ENCODE measurements around the gene VPS13D. TPM values are rescaled to one million over a fixed set of nuclear protein-coding genes. Genes with fewer than 3 reads are reported as not detected.

VPS13D gene
- total RNA-seq, 1 experiment from 2014 or later, result 13.1 TPM

- H3K36me3 ChIP-seq (replicated peaks; ENCODE audit: control insufficient read depth, insufficient read depth, low read length), result no peaks in the 10 kb centered on the region
- no peak for DNase-seq
- no peaks in the 10 kb centered on the region for H3K27me3 ChIP-seq (ENCODE audit: control insufficient read depth, insufficient read depth, low read length)
- no peak overlapping the region for H3K4me3 ChIP-seq (ENCODE audit: insufficient read depth, low read depth, low read length)
These were observed 248.2 kb downstream of the VPS13D start for GRCh38 chr1:12477936-12478611.

DNA sequence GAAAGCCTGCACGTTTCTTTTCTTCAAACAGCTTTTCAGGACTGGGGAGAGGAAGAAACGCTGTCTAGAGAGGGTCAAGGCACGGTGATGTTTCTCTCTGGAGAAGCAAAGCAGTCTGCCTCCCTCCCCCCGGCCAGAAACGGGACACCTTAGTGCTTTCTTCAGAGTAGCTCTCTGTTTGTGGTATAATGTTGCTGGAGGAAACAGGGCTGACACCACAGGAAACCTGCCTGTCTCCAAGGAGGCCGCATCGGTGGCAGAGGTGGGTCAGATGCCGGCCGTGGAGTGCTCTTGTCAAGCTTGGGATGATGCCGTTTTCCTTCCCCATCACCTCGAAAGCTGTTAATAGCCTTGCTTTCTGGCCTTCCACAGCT lies 248.8 kb downstream of the VPS13D start:
- no peak overlapping the region for H3K4me3 ChIP-seq (ENCODE audit: insufficient read depth, low read depth, low read length)
- H3K36me3 ChIP-seq (replicated peaks; ENCODE audit: control insufficient read depth, insufficient read depth, low read length), result no peaks in the 10 kb centered on the region
- DNase-seq, result no peak

DNA sequence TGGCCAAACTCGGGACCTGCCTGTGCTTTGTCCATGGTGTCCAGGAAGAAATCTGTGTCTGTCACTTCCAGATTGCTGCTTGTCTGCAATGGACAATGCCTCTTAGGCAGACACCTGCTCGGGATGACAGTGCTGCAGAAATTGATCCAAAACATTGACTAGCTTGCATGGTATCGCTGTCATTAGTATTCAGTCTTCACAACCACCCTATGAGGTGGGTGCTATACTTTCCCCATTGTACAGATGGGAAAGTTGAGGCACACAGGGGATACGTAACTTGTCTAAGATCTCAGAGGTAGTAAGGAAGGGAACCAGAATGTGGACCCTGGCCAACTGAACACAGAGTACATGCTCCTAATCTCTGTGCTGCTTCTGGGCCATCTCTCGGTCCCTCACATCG lies 249.5 kb downstream of the VPS13D start:
- no peaks in the 10 kb centered on the region for H3K36me3 ChIP-seq (replicated peaks; ENCODE audit: control insufficient read depth, insufficient read depth, low read length)
- no peak overlapping the region for H3K4me3 ChIP-seq (ENCODE audit: insufficient read depth, low read depth, low read length)
- no peak for DNase-seq
- no peaks in the 10 kb centered on the region for H3K27me3 ChIP-seq (ENCODE audit: control insufficient read depth, insufficient read depth, low read length)

More for the DNA sequence above, 248.8 kb downstream of the VPS13D start:
- H3K27me3 ChIP-seq (ENCODE audit: control insufficient read depth, insufficient read depth, low read length), result no peaks in the 10 kb centered on the region

- DNase-seq, result no peak
- Histone ChIP-seq H3K36me3 (replicated peaks; ENCODE audit: control insufficient read depth, insufficient read depth, low read length) (no peaks in the 10 kb centered on the region), H3K27me3 (ENCODE audit: control insufficient read depth, insufficient read depth, low read length) (no peaks in the 10 kb centered on the region), H3K4me3 (ENCODE audit: insufficient read depth, low read depth, low read length) (no peak overlapping the region)
These were observed 250.2 kb downstream of the VPS13D start for GRCh38 chr1:12480041-12480440.

DNA sequence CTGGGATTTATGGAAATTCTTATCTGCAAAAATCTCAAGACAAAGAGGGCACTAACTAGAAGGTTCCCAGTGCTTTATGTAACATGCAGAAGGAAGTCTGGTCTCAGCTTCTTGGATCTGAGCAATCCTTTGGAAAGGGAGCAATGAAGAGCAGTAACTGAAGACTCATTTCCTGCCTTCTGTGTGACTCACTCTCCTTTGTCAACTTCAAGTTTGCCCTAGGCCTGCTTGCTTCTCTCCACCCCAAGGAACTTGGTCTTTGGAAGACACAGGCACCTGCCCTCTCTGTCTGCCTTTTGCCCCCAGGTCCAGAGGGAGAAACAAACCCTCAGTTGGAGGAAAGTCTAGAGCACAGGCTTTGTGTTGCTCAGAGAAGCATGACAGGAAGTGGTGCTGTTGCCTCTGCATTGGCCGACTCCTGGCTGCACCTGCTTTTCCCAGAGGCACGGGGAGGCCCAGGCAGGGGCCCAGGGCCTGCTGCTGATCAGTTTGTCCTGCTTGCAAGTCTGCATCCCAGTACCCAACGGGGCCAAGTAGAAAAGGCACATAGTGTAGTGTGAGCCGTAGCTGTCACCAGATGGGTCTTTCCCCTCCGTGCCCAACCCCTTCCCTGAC lies 251.0 kb downstream of the VPS13D start:
- DNase-seq, result no peak
- Histone ChIP-seq H3K4me3 (ENCODE audit: insufficient read depth, low read depth, low read length) (no peak overlapping the region), H3K36me3 (replicated peaks; ENCODE audit: control insufficient read depth, insufficient read depth, low read length) (no peaks in the 10 kb centered on the region), H3K27me3 (ENCODE audit: control insufficient read depth, insufficient read depth, low read length) (no peaks in the 10 kb centered on the region)

DNA sequence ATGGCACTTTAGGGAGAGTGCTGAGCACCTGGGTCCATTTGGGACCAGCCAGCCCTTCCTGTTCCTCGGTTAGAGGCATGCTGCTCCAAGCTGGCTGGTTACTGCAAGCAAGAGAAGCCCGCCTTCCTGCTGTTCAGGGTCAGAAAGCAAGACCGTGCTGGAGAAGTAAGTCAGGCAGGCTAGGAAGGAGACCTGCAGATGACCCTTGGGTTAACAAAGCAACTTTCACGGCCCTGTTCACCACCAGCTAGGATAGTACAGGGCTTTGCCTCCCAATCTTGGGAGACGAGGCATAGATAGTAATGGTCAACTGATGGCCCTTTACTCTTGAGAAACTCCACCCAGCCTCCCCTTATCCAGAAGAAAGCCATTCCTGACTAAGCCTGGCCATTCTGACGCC lies 252.1 kb downstream of the VPS13D start:
- Histone ChIP-seq H3K36me3 (replicated peaks; ENCODE audit: control insufficient read depth, insufficient read depth, low read length) (no peaks in the 10 kb centered on the region), H3K27me3 (ENCODE audit: control insufficient read depth, insufficient read depth, low read length) (no peaks in the 10 kb centered on the region), H3K4me3 (ENCODE audit: insufficient read depth, low read depth, low read length) (no peak overlapping the region)
- DNase-seq, result no peak

GRCh38 chr1:12482988-12483387 lies 253.2 kb downstream of the VPS13D start:
- no peak for DNase-seq
- no peaks in the 10 kb centered on the region for H3K36me3 ChIP-seq (replicated peaks; ENCODE audit: control insufficient read depth, insufficient read depth, low read length)
- no peak overlapping the region for H3K4me3 ChIP-seq (ENCODE audit: insufficient read depth, low read depth, low read length)
- H3K27me3 ChIP-seq (ENCODE audit: control insufficient read depth, insufficient read depth, low read length), result no peaks in the 10 kb centered on the region

GRCh38 chr1:12485231-12486058 lies 255.6 kb downstream of the VPS13D start:
- no peaks in the 10 kb centered on the region for H3K27me3 ChIP-seq (ENCODE audit: control insufficient read depth, insufficient read depth, low read length)

GRCh38 chr1:12486059-12486341 lies 256.2 kb downstream of the VPS13D start:
- no peaks in the 10 kb centered on the region for H3K27me3 ChIP-seq (ENCODE audit: control insufficient read depth, insufficient read depth, low read length)
- H3K36me3 ChIP-seq (replicated peaks; ENCODE audit: control insufficient read depth, insufficient read depth, low read length), result no peaks in the 10 kb centered on the region
- no peak overlapping the region for H3K4me3 ChIP-seq (ENCODE audit: insufficient read depth, low read depth, low read length)
- DNase-seq, result no peak

More at GRCh38 chr1:12485231-12486058, 255.6 kb downstream of the VPS13D start:
- Histone ChIP-seq H3K4me3 (ENCODE audit: insufficient read depth, low read depth, low read length) (no peak overlapping the region), H3K36me3 (replicated peaks; ENCODE audit: control insufficient read depth, insufficient read depth, low read length) (no peaks in the 10 kb centered on the region)
- no peak for DNase-seq

DNA sequence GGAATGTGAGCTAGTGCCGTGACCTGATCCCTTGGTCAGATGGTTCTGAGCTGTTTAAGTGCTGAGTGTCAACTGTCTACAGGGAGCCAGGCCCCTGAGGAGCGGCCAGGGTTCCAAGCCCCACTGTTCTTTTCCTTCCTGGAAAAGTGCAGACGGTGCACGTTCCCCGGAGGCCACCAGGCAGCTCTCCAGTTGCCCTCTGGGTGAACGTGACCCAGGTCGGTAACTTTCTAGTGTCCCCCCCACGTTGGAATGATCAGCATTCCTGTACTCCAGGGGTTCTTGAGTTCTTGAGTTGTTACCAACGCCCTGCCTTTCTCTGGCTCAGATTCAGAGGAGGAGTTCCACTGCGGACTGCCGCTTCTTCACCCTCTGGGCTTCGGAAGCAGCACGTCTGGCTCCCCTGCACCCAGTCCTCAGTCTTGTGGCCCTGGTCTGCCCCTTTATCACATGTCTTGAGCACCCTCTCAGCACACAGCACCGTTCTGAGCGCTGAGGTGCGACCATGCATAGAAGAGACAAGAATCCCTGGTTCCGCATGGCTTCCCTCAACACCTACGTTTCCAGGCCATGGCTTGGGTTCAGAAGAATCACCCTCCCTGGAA lies 256.7 kb downstream of the VPS13D start:
- Histone ChIP-seq H3K36me3 (replicated peaks; ENCODE audit: control insufficient read depth, insufficient read depth, low read length) (no peaks in the 10 kb centered on the region), H3K4me3 (ENCODE audit: insufficient read depth, low read depth, low read length) (no peak overlapping the region), H3K27me3 (ENCODE audit: control insufficient read depth, insufficient read depth, low read length) (no peaks in the 10 kb centered on the region)
- no peak for DNase-seq

- Histone ChIP-seq H3K27me3 (ENCODE audit: control insufficient read depth, insufficient read depth, low read length) (no peaks in the 10 kb centered on the region), H3K4me3 (ENCODE audit: insufficient read depth, low read depth, low read length) (no peak overlapping the region), H3K36me3 (replicated peaks; ENCODE audit: control insufficient read depth, insufficient read depth, low read length) (no peaks in the 10 kb centered on the region)
- DNase-seq, result no peak
These were observed 257.7 kb downstream of the VPS13D start for GRCh38 chr1:12487520-12487919.

GRCh38 chr1:12488666-12489354 lies 259.0 kb downstream of the VPS13D start:
- no peak overlapping the region for H3K4me3 ChIP-seq (ENCODE audit: insufficient read depth, low read depth, low read length)
- no peak for DNase-seq

DNA sequence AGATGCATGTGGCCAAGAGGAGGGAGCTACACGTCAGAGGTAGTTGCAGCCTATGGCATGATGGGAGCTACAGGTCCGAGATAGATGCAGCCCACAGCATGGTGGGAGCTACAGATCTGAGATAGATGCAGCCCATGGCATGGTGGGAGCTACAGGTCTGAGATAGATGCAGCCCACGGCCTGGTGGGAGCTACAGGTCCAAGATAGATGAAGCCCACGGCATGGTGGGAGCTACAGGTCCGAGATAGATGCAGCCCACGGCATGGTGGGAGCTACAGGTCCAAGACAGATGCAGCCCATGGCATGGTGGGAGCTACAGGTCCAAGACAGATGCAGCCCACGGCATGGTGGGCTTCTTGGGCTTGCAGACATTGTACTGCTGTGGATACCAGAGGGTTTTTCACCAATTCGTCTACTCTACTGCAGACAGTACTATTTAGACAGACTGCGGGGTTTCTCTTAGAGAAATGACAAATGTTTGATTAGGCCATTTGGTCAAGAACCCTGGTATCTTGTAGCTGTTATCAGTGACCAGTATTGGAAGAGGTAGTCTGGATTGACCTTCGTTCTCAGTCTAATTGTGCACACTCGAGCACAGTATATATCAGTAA lies 260.8 kb downstream of the VPS13D start:
- Histone ChIP-seq H3K36me3 (replicated peaks; ENCODE audit: control insufficient read depth, insufficient read depth, low read length) (no peaks in the 10 kb centered on the region), H3K4me3 (ENCODE audit: insufficient read depth, low read depth, low read length) (no peak overlapping the region), H3K27me3 (ENCODE audit: control insufficient read depth, insufficient read depth, low read length) (no peaks in the 10 kb centered on the region)
- no peak for DNase-seq

More at GRCh38 chr1:12488666-12489354, 259.0 kb downstream of the VPS13D start:
- H3K36me3 ChIP-seq (replicated peaks; ENCODE audit: control insufficient read depth, insufficient read depth, low read length), result no peaks in the 10 kb centered on the region
- H3K27me3 ChIP-seq (ENCODE audit: control insufficient read depth, insufficient read depth, low read length), result no peaks in the 10 kb centered on the region

- DNase-seq, result no peak
- Histone ChIP-seq H3K36me3 (replicated peaks; ENCODE audit: control insufficient read depth, insufficient read depth, low read length) (no peaks in the 10 kb centered on the region), H3K4me3 (ENCODE audit: insufficient read depth, low read depth, low read length) (no peak overlapping the region), H3K27me3 (ENCODE audit: control insufficient read depth, insufficient read depth, low read length) (no peaks in the 10 kb centered on the region)
These were observed 261.8 kb downstream of the VPS13D start for GRCh38 chr1:12491656-12492055.

Data from H7 (cell line).